D341Med (cell line): ENCODE results near the gene TMEM26.

Experiments
- DNase-seq: peaks from one replicate; pipeline ENCODE4 v3.0.0; 2012; ENCODE audit warnings: low spot score

TMEM26 gene

GRCh38 chr10:61460835-61461234 lies 7.7 kb upstream of the TMEM26 start:
- no peak for DNase-seq

- no peak for DNase-seq
These were observed 4.8 kb upstream of the TMEM26 start for GRCh38 chr10:61458031-61458430.

- DNase-seq, result no peak
These were observed 3.1 kb upstream of the TMEM26 start for GRCh38 chr10:61456095-61456789.

- no peak for DNase-seq
These were observed 2.5 kb upstream of the TMEM26 start for GRCh38 chr10:61455656-61456055.

GRCh38 chr10:61454541-61454940 lies 1.4 kb upstream of the TMEM26 start:
- DNase-seq, result no peak

- DNase-seq, result peak; percentile 34
These were observed 980 bp downstream of the TMEM26 start for GRCh38 chr10:61452151-61452651.

- DNase-seq, result no peak
These were observed 1.8 kb downstream of the TMEM26 start for GRCh38 chr10:61451357-61451756.

GRCh38 chr10:61448841-61449600 lies 4.2 kb downstream of the TMEM26 start:
- DNase-seq, result no peak

GRCh38 chr10:61448091-61448490 lies 5.1 kb downstream of the TMEM26 start:
- no peak for DNase-seq

GRCh38 chr10:61439058-61439609 lies 14.0 kb downstream of the TMEM26 start:
- no peak for DNase-seq

GRCh38 chr10:61438141-61438988 lies 14.8 kb downstream of the TMEM26 start:
- DNase-seq, result no peak

- no peak for DNase-seq
These were observed 30.0 kb downstream of the TMEM26 start for GRCh38 chr10:61423178-61423577.

GRCh38 chr10:61417661-61418060 lies 35.5 kb downstream of the TMEM26 start:
- no peak for DNase-seq

- DNase-seq, result no peak
These were observed 37.4 kb downstream of the TMEM26 start for GRCh38 chr10:61415824-61416223.

- no peak for DNase-seq
These were observed 41.5 kb downstream of the TMEM26 start for GRCh38 chr10:61411706-61412105.

GRCh38 chr10:61410353-61411070 lies 42.7 kb downstream of the TMEM26 start:
- DNase-seq, result no peak

GRCh38 chr10:61409157-61409556 lies 44.0 kb downstream of the TMEM26 start:
- DNase-seq, result no peak

- DNase-seq, result no peak
These were observed 45.1 kb downstream of the TMEM26 start for GRCh38 chr10:61408105-61408504.

- DNase-seq, result no peak
These were observed 46.4 kb downstream of the TMEM26 start for GRCh38 chr10:61406736-61407135.

- DNase-seq, result no peak
These were observed 46.9 kb downstream of the TMEM26 start for GRCh38 chr10:61406242-61406641.

GRCh38 chr10:61404751-61405150 lies 48.4 kb downstream of the TMEM26 start:
- DNase-seq, result no peak

- DNase-seq, result no peak
These were observed 52.7 kb downstream of the TMEM26 start for GRCh38 chr10:61400524-61400923.
